Endodermal cell (in vitro differentiated cells): Measurements from ENCODE around the gene PNPLA8. TPM values are rescaled to one million over a fixed set of nuclear protein-coding genes. Genes with fewer than 3 reads are reported as not detected.

ENCODE experiments used
- DNase-seq: peaks from one replicate; pipeline ENCODE4 v3.0.0-alpha.2; 2017
- H3K27ac ChIP-seq: 2 replicates; pipeline ENCODE4 v1.5.1; 2013; ENCODE audit warnings: mild to moderate bottlenecking, low read depth, low read length, moderate library complexity
- H3K27me3 ChIP-seq: 2 replicates; pipeline ENCODE4 v1.6.1; 2013; ENCODE audit warnings: mild to moderate bottlenecking, low read length, moderate library complexity; ENCODE audit not compliant: insufficient read depth, control insufficient read depth, poor library complexity, severe bottlenecking
- H3K36me3 ChIP-seq: 2 replicates; pipeline ENCODE4 v1.7.0; 2013; ENCODE audit warnings: mild to moderate bottlenecking, low read length, moderate library complexity; ENCODE audit not compliant: control insufficient read depth, insufficient read depth
- H3K4me1 ChIP-seq: one replicate; pipeline ENCODE4 v1.7.0; 2013; ENCODE audit warnings: low read length; ENCODE audit not compliant: control insufficient read depth, insufficient read depth
- H3K4me3 ChIP-seq: 2 replicates; pipeline ENCODE4 v1.5.1; 2013; ENCODE audit warnings: mild to moderate bottlenecking, low read length, moderate library complexity
- H3K9ac ChIP-seq: 2 replicates; pipeline ENCODE4 v1.6.1; 2013; ENCODE audit warnings: mild to moderate bottlenecking, low read length, moderate library complexity; ENCODE audit not compliant: poor library complexity, severe bottlenecking; ENCODE audit errors: extremely low read depth
- H3K9me3 ChIP-seq: 2 replicates; pipeline ENCODE4 v1.6.1; 2013; ENCODE audit warnings: mild to moderate bottlenecking, low read length, moderate library complexity; ENCODE audit not compliant: control insufficient read depth
- H3K27ac Mint-ChIP-seq: 2 replicates; pipeline ENCODE4 v1.8.0; 2020; ENCODE audit warnings: mixed read lengths
- H3K27me3 Mint-ChIP-seq: 2 replicates; pipeline ENCODE4 v1.8.0; 2021; ENCODE audit warnings: mild to moderate bottlenecking, mixed read lengths; ENCODE audit not compliant: insufficient read depth
- H3K36me3 Mint-ChIP-seq: 2 replicates; pipeline ENCODE4 v1.8.0; 2020; ENCODE audit warnings: low read depth, mixed read lengths
- H3K4me1 Mint-ChIP-seq: 2 replicates; pipeline ENCODE4 v1.8.0; 2020; ENCODE audit warnings: mixed read lengths
- H3K4me3 Mint-ChIP-seq: 2 replicates; pipeline ENCODE4 v1.8.0; 2020; ENCODE audit warnings: mild to moderate bottlenecking, moderate library complexity, mixed read lengths
- H3K9me3 Mint-ChIP-seq: 2 replicates; pipeline ENCODE4 v1.8.0; 2020; ENCODE audit warnings: mild to moderate bottlenecking, mixed read lengths
- CTCF ChIP-seq: fragments of 200-600 bp; sonication (generic); conservative IDR thresholded peaks from 2 replicates; pipeline ENCODE4 v1.5.0; 2021; ENCODE audit warnings: antibody characterized with exemption, mild to moderate bottlenecking
- WGBS, 2 experiments: methylation state at CpG; one replicate each; pipeline versions ENCODE4 v1.1.5 to v1.1.7; 2013; ENCODE audit warnings: missing lambda C conversion rate in 2 of 2, mixed read lengths in 1 of 2; ENCODE audit not compliant: insufficient coverage in 1 of 2, insufficient read length in 1 of 2; 5-methylcytosine and 5-hydroxymethylcytosine counted together
- total RNA-seq, 2 donors: library from RNA; stranded (reverse); fragmentation: NEBNext Ultra II Directional in 1 of 2; extraction: Animal tissue kit (Norgen Biotek cat#: 25700) in 1 of 2; gene quantifications; 2 replicates in 1 of 2; 3 replicates in 1 of 2; pipeline ENCODE4 v1.2.1, GENCODE V29; 2021

The PNPLA8 gene
- total RNA-seq, 2 donors from 2014 or later: 15.9 to 20.1 TPM

GRCh38 chr7:108565987-108566386 is 40.1 kb upstream of the PNPLA8 start:
- TF ChIP-seq CTCF: no peak
- no peak for DNase-seq
- H3K4me3 Mint-ChIP-seq: no peak overlapping the region
- H3K9ac ChIP-seq: no peak overlapping the region
- no peak overlapping the region for H3K27ac Mint-ChIP-seq
- peaks cover 4% of the 10 kb centered on the region for H3K4me1 ChIP-seq
- no peaks in the 10 kb centered on the region for H3K9me3 Mint-ChIP-seq
- peaks cover 25% of the 10 kb centered on the region for H3K36me3 Mint-ChIP-seq
- no peak overlapping the region for H3K27ac ChIP-seq
- no peak overlapping the region for H3K4me3 ChIP-seq
- peaks cover 35% of the 10 kb centered on the region for H3K36me3 ChIP-seq
- no peaks in the 10 kb centered on the region for H3K27me3 Mint-ChIP-seq
- no peaks in the 10 kb centered on the region for H3K9me3 ChIP-seq
- H3K27me3 ChIP-seq: no peaks in the 10 kb centered on the region
- H3K4me1 Mint-ChIP-seq: peaks cover 10% of the 10 kb centered on the region

DNA sequence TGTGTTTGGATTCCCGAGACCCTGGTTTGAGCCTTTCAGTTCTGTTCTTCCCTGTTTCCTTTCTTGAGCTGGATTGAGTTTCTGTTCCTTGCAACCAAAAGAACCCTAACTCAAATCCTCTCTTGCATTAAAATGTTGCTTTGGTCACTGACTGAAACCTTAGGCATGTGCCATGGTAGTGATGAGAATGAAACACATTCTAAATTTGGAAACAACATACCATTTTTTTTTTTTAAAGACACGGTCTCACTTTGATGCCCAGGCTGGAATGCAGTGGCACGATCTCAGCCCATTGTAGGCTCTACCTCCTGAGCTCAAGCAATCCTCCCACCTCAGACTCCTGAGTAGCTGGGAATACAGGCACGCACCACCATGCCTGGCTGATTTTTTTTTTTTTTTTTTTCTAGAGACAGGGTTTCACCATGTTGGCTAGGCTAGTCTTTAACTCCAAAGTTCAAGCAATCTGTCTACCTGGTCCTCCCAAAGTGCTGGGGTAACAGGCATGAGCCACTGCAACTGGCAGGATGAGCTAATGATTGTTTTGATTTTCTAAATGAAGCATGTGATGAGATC is 35.2 kb upstream of the PNPLA8 start:
- Mint-ChIP-seq H3K27ac (no peak overlapping the region), H3K9me3 (peaks cover 19% of the 10 kb centered on the region), H3K4me3 (no peak overlapping the region), H3K27me3 (no peaks in the 10 kb centered on the region), H3K36me3 (peaks cover 36% of the 10 kb centered on the region), H3K4me1 (no peaks in the 10 kb centered on the region)
- H3K27me3 ChIP-seq: no peaks in the 10 kb centered on the region
- DNase-seq: no peak
- TF ChIP-seq CTCF: no peak
- peaks cover 24% of the 10 kb centered on the region for H3K9me3 ChIP-seq
- H3K36me3 ChIP-seq: peaks cover 34% of the 10 kb centered on the region
- no peak overlapping the region for H3K27ac ChIP-seq
- H3K4me1 ChIP-seq: no peaks in the 10 kb centered on the region
- no peak overlapping the region for H3K4me3 ChIP-seq
- no peak overlapping the region for H3K9ac ChIP-seq
- 92 to 93% methylated on average over 3 to 4 of the region's 4 CpGs for WGBS, 2 experiments

- H3K27me3 Mint-ChIP-seq: no peaks in the 10 kb centered on the region
- H3K36me3 Mint-ChIP-seq: peaks cover 25% of the 10 kb centered on the region
- Histone ChIP-seq H3K9me3 (peaks cover 28% of the 10 kb centered on the region), H3K27ac (no peak overlapping the region), H3K36me3 (peaks cover 16% of the 10 kb centered on the region), H3K4me1 (no peaks in the 10 kb centered on the region), H3K27me3 (no peaks in the 10 kb centered on the region), H3K9ac (no peak overlapping the region), H3K4me3 (no peak overlapping the region)
- no peaks in the 10 kb centered on the region for H3K4me1 Mint-ChIP-seq
- peaks cover 31% of the 10 kb centered on the region for H3K9me3 Mint-ChIP-seq
- no peak overlapping the region for H3K27ac Mint-ChIP-seq
- WGBS, 2 experiments: 93 to 97% methylated on average over 4 of the region's 4 CpGs
- no peak for DNase-seq
- no peak overlapping the region for H3K4me3 Mint-ChIP-seq
- TF ChIP-seq CTCF: no peak
Measured at GRCh38 chr7:108559253-108559652, 33.3 kb upstream of the PNPLA8 start.
